IMR-90 (cell line): ENCODE results near the gene DBP. TPM values are rescaled to one million over a fixed set of nuclear protein-coding genes. Genes with fewer than 3 reads are reported as not detected.

Experiments used
- ATAC-seq: fragments of 200-7000 bp; cut with Tn5 transposase; 2 replicates; pipeline ENCODE4 v1.9.1; 2020; ENCODE audit warnings: low read depth, mild to moderate bottlenecking, moderate library complexity
- BruUV-seq: library from RNA; stranded (reverse); fragments of 400-500 nt; replicated peaks from 2 replicates; lab custom pipeline; 2021; lab: Mats Ljungman, UMichigan
- CTCF ChIA-PET: fragments of 300-600 bp; formaldehyde crosslinking; extraction: SDS; loops from one replicate; lab custom pipeline; 2021; ENCODE audit warnings: antibody characterized with exemption; lab: Yijun Ruan, JAX
- POLR2A ChIA-PET: fragments of 300-600 bp; sonication (Branson Sonifier 250); formaldehyde crosslinking; loops from one replicate; lab custom pipeline; 2022; ENCODE audit warnings: antibody characterized with exemption; ENCODE audit not compliant: unreplicated experiment; lab: Charles Lee
- DNase-seq: peaks from one replicate; pipeline ENCODE4 v3.0.0; 2013
- H2AFZ ChIP-seq: replicated peaks from 2 replicates; pipeline ENCODE3; 2013; ENCODE audit warnings: low read length, mild to moderate bottlenecking; ENCODE audit not compliant: poor library complexity
- H2AK5ac ChIP-seq: 2 replicates; pipeline ENCODE4 v1.6.1; 2013; ENCODE audit warnings: low read depth, low read length, inconsistent platforms
- H2AK9ac ChIP-seq: replicated peaks from 2 replicates; pipeline ENCODE3; 2013; ENCODE audit warnings: mild to moderate bottlenecking, low read depth, low read length, moderate library complexity; ENCODE audit not compliant: poor library complexity
- H2BK120ac ChIP-seq: 2 replicates; pipeline ENCODE4 v1.6.1; 2013; ENCODE audit warnings: low read depth, low read length, inconsistent platforms
- H2BK15ac ChIP-seq: 3 replicates; pipeline ENCODE4 v1.6.1; 2013; ENCODE audit warnings: low read depth, low read length, inconsistent platforms
- H2BK20ac ChIP-seq: 2 replicates; pipeline ENCODE4 v1.6.1; 2013; ENCODE audit warnings: low read depth, mild to moderate bottlenecking, inconsistent platforms, low read length, moderate library complexity
- H2BK5ac ChIP-seq: 2 replicates; pipeline ENCODE4 v1.6.1; 2013; ENCODE audit warnings: mild to moderate bottlenecking, low read depth, low read length, inconsistent platforms; ENCODE audit not compliant: poor library complexity, severe bottlenecking
- H3K14ac ChIP-seq: replicated peaks from 2 replicates; pipeline ENCODE4 v1.6.1; 2013; ENCODE audit warnings: low read depth, low read length, inconsistent platforms
- H3K18ac ChIP-seq: 2 replicates; pipeline ENCODE4 v1.6.1; 2013; ENCODE audit warnings: low read depth, low read length, control low read depth
- H3K23ac ChIP-seq: 2 replicates; pipeline ENCODE4 v1.6.1; 2013; ENCODE audit warnings: low read depth, low read length, inconsistent platforms
- H3K27ac ChIP-seq: 2 replicates; pipeline ENCODE4 v1.5.1; 2013; ENCODE audit warnings: mild to moderate bottlenecking, control low read depth, low read length; ENCODE audit not compliant: insufficient read depth
- H3K27me3 ChIP-seq: 2 replicates; pipeline ENCODE4 v1.6.1; 2013; ENCODE audit warnings: low read length; ENCODE audit not compliant: control insufficient read depth, insufficient read depth
- H3K36me3 ChIP-seq: 2 replicates; pipeline ENCODE4 v1.6.1; 2013; ENCODE audit warnings: low read length, mixed read lengths; ENCODE audit not compliant: control insufficient read depth, insufficient read depth
- H3K4ac ChIP-seq: 2 replicates; pipeline ENCODE4 v1.6.1; 2013; ENCODE audit warnings: low read depth, low read length, inconsistent platforms
- H3K4me1 ChIP-seq: 2 replicates; pipeline ENCODE4 v1.6.1; 2013; ENCODE audit warnings: low read length, mixed read lengths; ENCODE audit not compliant: control insufficient read depth, insufficient read depth
- H3K4me2 ChIP-seq: 2 replicates; pipeline ENCODE4 v1.6.1; 2013; ENCODE audit warnings: low read depth, mild to moderate bottlenecking, control low read depth, low read length, moderate library complexity
- H3K4me3 ChIP-seq: 2 replicates; pipeline ENCODE4 v1.5.1; 2013; ENCODE audit warnings: low read depth, mild to moderate bottlenecking, control low read depth, low read length, moderate library complexity; ENCODE audit not compliant: insufficient read depth
- H3K56ac ChIP-seq: 2 replicates; pipeline ENCODE4 v1.6.1; 2013; ENCODE audit warnings: low read length, inconsistent platforms; ENCODE audit not compliant: insufficient read depth; ENCODE audit errors: extremely low read depth
- H3K79me1 ChIP-seq, 2 experiments: 2 replicates each; pipeline ENCODE4 v1.6.1; 2013; ENCODE audit warnings: low read length in 2 of 2, inconsistent platforms in 1 of 2, low read depth in 1 of 2
- H3K9ac ChIP-seq: 2 replicates; pipeline ENCODE4 v1.6.1; 2013; ENCODE audit warnings: low read depth, low read length, control low read depth
- H3K9me1 ChIP-seq: 2 replicates; pipeline ENCODE4 v1.6.1; 2013; ENCODE audit warnings: low read length, inconsistent platforms; ENCODE audit not compliant: insufficient read depth
- H3K9me3 ChIP-seq: 2 replicates; pipeline ENCODE4 v1.6.1; 2013; ENCODE audit warnings: low read length; ENCODE audit not compliant: control insufficient read depth, insufficient read depth
- H4K20me1 ChIP-seq: 2 replicates; pipeline ENCODE4 v1.6.1; 2013; ENCODE audit warnings: low read length, inconsistent platforms; ENCODE audit not compliant: insufficient read depth
- H4K5ac ChIP-seq: 2 replicates; pipeline ENCODE4 v1.6.1; 2013; ENCODE audit warnings: mild to moderate bottlenecking, low read depth, low read length, control low read depth
- H4K8ac ChIP-seq, 2 experiments: 2 replicates each; pipeline ENCODE4 v1.6.1; 2013; ENCODE audit warnings: low read depth in 2 of 2, low read length in 2 of 2, control low read depth in 1 of 2, inconsistent platforms in 1 of 2
- H4K91ac ChIP-seq: 2 replicates; pipeline ENCODE4 v1.6.1; 2013; ENCODE audit warnings: low read depth, low read length, inconsistent platforms; ENCODE audit not compliant: insufficient read depth
- BHLHE40 ChIP-seq: fragments of 150-350 bp; IDR thresholded peaks from 2 replicates; pipeline ENCODE4 v1.6.1; 2016; ENCODE audit warnings: mild to moderate bottlenecking, low read depth, low read length
- CEBPB ChIP-seq: IDR thresholded peaks from 2 replicates; pipeline ENCODE4 v1.6.1; 2012; ENCODE audit warnings: low read depth, low read length, improper control_type of control experiment
- CTCF ChIP-seq: conservative IDR thresholded peaks from 2 replicates; pipeline ENCODE4 v1.5.1; 2012; ENCODE audit warnings: mild to moderate bottlenecking, low read depth, low read length, improper control_type of control experiment
- ELK1 ChIP-seq: fragments of 150-350 bp; IDR thresholded peaks from 2 replicates; pipeline ENCODE4 v1.6.1; 2016; ENCODE audit warnings: low read depth, mild to moderate bottlenecking, low read length, moderate library complexity, borderline replicate concordance
- FOS ChIP-seq: fragments of 150-350 bp; IDR thresholded peaks from 2 replicates; pipeline ENCODE4 v1.6.1; 2016; ENCODE audit warnings: low read depth, low read length
- MAFK ChIP-seq: IDR thresholded peaks from 2 replicates; pipeline ENCODE4 v1.6.1; 2012; ENCODE audit warnings: low read depth, low read length, improper control_type of control experiment
- MAZ ChIP-seq: IDR thresholded peaks from 2 replicates; pipeline ENCODE4 v1.6.1; 2012; ENCODE audit warnings: low read depth, mild to moderate bottlenecking, low read length, improper control_type of control experiment, moderate library complexity, borderline replicate concordance
- MXI1 ChIP-seq: IDR thresholded peaks from 2 replicates; pipeline ENCODE4 v1.6.1; 2012; ENCODE audit warnings: low read depth, mild to moderate bottlenecking, low read length, moderate library complexity, borderline replicate concordance
- NFE2L2 ChIP-seq: fragments of 150-350 bp; IDR thresholded peaks from 2 replicates; pipeline ENCODE4 v1.6.1; 2016; ENCODE audit warnings: low read depth, mild to moderate bottlenecking, low read length
- POLR2A ChIP-seq: IDR thresholded peaks from 2 replicates; pipeline ENCODE4 v1.6.1; 2012; ENCODE audit warnings: mild to moderate bottlenecking, low read depth, low read length
- RAD21 ChIP-seq: IDR thresholded peaks from 2 replicates; pipeline ENCODE4 v1.6.1; 2012; ENCODE audit warnings: low read length, improper control_type of control experiment
- SMC3 ChIP-seq: fragments of 150-350 bp; IDR thresholded peaks from 2 replicates; pipeline ENCODE4 v1.6.1; 2016; ENCODE audit warnings: low read depth, mild to moderate bottlenecking, antibody characterized with exemption, low read length, moderate library complexity
- USF2 ChIP-seq: fragments of 150-350 bp; IDR thresholded peaks from 2 replicates; pipeline ENCODE4 v1.6.1; 2017; ENCODE audit warnings: mild to moderate bottlenecking, antibody characterized with exemption, low read length, low read depth
- WGBS, 2 experiments: methylation state at CpG; one replicate each; pipeline versions ENCODE4 v1.1.5 to v1.1.7; 2013; ENCODE audit warnings: missing lambda C conversion rate in 2 of 2; ENCODE audit not compliant: insufficient read length in 1 of 2; ENCODE audit errors: extremely low coverage in 2 of 2; 5-methylcytosine and 5-hydroxymethylcytosine counted together
- dilution Hi-C: fragments of 300-500 bp; cut with HindIII; formaldehyde crosslinking; loops from one replicate; pipeline ENCODE4 v1.14.3; 2018; ENCODE audit warnings: low sequenced_read_pairs; ENCODE audit not compliant: unreplicated experiment
- in situ Hi-C: fragments of 300-500 bp; cut with MboI; formaldehyde crosslinking; loops from 3 replicates; pipeline ENCODE4 v1.14.3; 2019; ENCODE audit warnings: low sequenced_read_pairs, inconsistent platforms, mixed read lengths
- intact Hi-C: fragments of 100-400 bp; cut with micrococcal nuclease; formaldehyde crosslinking; loops from 2 replicates; pipeline ENCODE4 v1.10.0; 2022
- polyA plus RNA-seq, 3 experiments: library from polyadenylated mRNA; depleted of rRNA; stranded (reverse); fragments of >200 nt; gene quantifications; 2 replicates each; pipeline ENCODE4 v1.2.3, GENCODE V29; 2012; ENCODE audit warnings: low replicate concordance in 1 of 3
- total RNA-seq: library from RNA; depleted of rRNA; stranded (reverse); fragments of >200 nt; gene quantifications from 2 replicates; pipeline ENCODE4 v1.2.3, GENCODE V29; 2012

The DBP gene
- total and polyA plus RNA-seq, 2 of the 4 experiments (the other 2 are of a cell fraction) = 3.0 to 3.6 TPM

- no peak overlapping the region for H3K18ac ChIP-seq
- intact Hi-C loops (no loop called here), dilution Hi-C loops (no loop called here), in situ Hi-C loops (no loop called here)
- H2AK9ac ChIP-seq = no peak overlapping the region
- no peak overlapping the region for H2BK5ac ChIP-seq
- H3K4ac ChIP-seq = 0 out of 2 replicates have a peak overlapping the region, but pooled peaks have one; percentile 17
- H2BK15ac ChIP-seq = no peak overlapping the region
- no peak overlapping the region for H3K4me3 ChIP-seq
- H3K9me1 ChIP-seq = peaks cover 7% of the 10 kb centered on the region
- POLR2A ChIA-PET = no interaction called here
- CTCF ChIA-PET = interaction anchor here (1.0 kb wide), 1 partner anchor 16 kb away, joined by 3 read pairs; no protein-coding TSS in a partner anchor
- H2BK120ac ChIP-seq = no peak overlapping the region
- H3K9me3 ChIP-seq = no peaks in the 10 kb centered on the region
- peak; percentile 19; the same call in 1 of the 2 replicates for ATAC-seq
- no peak overlapping the region for H3K14ac ChIP-seq
- H3K56ac ChIP-seq = no peak overlapping the region
- peaks cover 12% of the 10 kb centered on the region for H3K27me3 ChIP-seq
- H2AK5ac ChIP-seq = peak overlapping the region; percentile 24
- H3K9ac ChIP-seq = no peak overlapping the region
- no peak for TF ChIP-seq NFE2L2
- TF ChIP-seq SMC3 = no peak
- TF ChIP-seq ELK1 = no peak
- no peak for TF ChIP-seq MAFK
- no peak for TF ChIP-seq FOS
- TF ChIP-seq USF2 = no peak
- TF ChIP-seq MAZ = no peak
- TF ChIP-seq POLR2A = no peak
- no peak for TF ChIP-seq CTCF
- TF ChIP-seq RAD21 = no peak
- TF ChIP-seq BHLHE40 = no peak
- TF ChIP-seq CEBPB = no peak
- TF ChIP-seq MXI1 = no peak
- DNase-seq = no peak
- H4K8ac ChIP-seq = no peak overlapping the region
- 92% methylated on average over 21 of the region's 45 CpGs; no CpG with 5 or more reads in 1 of the 2 experiments for WGBS, 2 experiments
- no peak overlapping the region for H4K5ac ChIP-seq
- H2BK20ac ChIP-seq = no peak overlapping the region
- no TSS peak for BruUV-seq
- H3K79me1 ChIP-seq = no peaks in the 10 kb centered on the region
- no peaks in the 10 kb centered on the region for H3K36me3 ChIP-seq
- no peak overlapping the region for H4K91ac ChIP-seq
- H4K20me1 ChIP-seq = peaks cover 6% of the 10 kb centered on the region; the same call in 1 of the 2 replicates
- H3K27ac ChIP-seq = no peak overlapping the region
- peak overlapping the region; percentile 62 for H2AFZ ChIP-seq
- no peak overlapping the region for H3K23ac ChIP-seq
- H3K4me1 ChIP-seq = peaks cover 3% of the 10 kb centered on the region; the same call in 1 of the 2 replicates
- H3K4me2 ChIP-seq = no peak overlapping the region
Observed at GRCh38 chr19:48680436-48681126, 43.4 kb upstream of the DBP start.
